ENCODE results near the gene DMWD.
"Not testable (repeated sequence)": the region's sequence is repeated elsewhere in the genome, so short reads cannot be mapped to it uniquely, and the experiment has no call there.

DMWD gene

DNA sequence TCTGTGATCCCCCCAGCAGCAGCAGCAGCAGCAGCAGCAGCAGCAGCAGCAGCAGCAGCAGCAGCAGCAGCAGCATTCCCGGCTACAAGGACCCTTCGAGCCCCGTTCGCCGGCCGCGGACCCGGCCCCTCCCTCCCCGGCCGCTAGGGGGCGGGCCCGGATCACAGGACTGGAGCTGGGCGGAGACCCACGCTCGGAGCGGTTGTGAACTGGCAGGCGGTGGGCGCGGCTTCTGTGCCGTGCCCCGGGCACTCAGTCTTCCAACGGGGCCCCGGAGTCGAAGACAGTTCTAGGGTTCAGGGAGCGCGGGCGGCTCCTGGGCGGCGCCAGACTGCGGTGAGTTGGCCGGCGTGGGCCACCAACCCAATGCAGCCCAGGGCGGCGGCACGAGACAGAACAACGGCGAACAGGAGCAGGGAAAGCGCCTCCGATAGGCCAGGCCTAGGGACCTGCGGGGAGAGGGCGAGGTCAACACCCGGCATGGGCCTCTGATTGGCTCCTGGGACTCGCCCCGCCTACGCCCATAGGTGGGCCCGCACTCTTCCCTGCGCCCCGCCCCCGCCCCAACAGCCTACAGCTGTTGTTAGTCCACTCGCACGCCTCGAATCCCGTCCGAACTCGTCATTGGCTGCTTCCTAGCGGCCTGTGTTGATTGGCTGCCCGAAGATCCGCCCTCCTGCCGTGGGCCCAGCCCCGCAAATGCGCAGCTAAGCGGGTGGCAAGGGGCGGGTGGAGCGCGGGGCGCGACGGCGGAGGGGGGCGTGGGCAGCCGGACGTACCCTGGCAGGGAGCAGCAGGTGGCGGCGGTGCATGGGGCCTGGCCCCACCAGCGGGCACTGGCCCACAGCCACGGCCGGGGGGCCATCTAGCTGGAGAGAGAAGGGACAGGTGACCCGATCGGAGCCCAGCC, 22.2 kb downstream of the DMWD start:
- peak; percentile 96 for DNase-seq (ENCODE audit: low spot score)

DNA sequence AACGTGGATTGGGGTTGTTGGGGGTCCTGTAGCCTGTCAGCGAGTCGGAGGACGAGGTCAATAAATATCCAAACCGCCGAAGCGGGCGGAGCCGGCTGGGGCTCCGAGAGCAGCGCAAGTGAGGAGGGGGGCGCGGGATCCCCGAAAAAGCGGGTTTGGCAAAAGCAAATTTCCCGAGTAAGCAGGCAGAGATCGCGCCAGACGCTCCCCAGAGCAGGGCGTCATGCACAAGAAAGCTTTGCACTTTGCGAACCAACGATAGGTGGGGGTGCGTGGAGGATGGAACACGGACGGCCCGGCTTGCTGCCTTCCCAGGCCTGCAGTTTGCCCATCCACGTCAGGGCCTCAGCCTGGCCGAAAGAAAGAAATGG, 22.8 kb downstream of the DMWD start:
- peak; percentile 67 for DNase-seq (ENCODE audit: low spot score)

DNA sequence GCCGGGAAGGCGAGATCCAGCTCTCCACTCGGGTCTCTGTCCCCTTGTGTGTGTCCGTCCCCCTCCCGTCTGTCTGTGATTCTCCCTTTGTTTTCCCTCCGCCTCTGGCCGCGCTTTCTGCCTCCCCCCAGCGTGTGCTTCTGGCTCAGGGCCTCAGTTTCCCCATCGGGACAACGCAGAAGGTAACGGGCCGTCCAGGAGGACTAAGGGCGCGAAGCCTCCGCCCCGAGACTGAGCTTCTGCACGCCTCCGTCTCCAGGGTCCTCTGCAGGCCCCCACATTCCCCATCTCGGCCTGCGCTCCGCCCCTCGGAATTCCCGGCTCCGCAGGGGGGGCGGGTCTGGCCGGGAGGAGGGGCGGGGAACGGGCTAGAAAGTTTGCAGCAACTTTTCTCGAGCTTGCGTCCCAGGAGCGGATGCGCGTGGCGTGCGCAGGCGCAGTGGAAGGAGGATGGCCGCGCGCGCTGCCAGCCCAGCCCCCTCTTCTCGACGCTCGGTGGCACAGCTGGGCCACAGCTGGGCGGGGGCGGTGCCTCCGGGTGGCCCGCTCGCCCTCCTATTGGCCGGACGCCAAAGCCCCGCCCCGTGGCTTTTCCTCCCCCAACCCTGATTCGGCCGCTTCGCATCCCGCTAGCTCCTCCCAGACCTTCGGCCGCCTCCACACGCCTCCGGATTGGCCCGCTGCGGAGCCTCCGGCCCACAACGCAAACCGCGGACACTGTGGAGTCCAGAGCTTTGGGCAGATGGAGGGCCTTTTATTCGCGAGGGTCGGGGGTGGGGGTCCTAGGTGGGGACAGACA, 23.5 kb downstream of the DMWD start, which contains the start of gene SIX5:
Gene SIX5, minus strand, starts transcription at position 269 of the 799 bp plus-strand sequence. CDS start 408 bp downstream, outside the sequence.
- peak; percentile 95 for DNase-seq (ENCODE audit: low spot score)

DNA sequence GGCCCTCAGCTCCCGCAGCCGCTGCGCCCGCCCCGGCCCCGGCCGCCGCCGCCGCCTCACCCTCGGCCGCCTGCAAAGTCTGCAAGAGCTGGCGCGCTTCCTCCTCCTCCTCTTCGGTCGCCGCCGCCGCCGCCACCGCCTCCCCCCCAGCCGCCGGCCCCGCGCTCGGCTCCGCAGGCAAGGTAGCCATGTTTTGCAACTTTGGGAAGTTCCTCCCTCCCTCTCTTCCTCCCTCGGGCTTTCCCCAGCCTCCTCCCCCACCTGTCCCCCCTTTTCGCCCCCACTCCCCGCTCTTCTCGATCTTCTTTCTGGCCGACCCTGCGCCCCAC, 24.0 kb downstream of the DMWD start:
- no peak for DNase-seq (ENCODE audit: low spot score)

DNA sequence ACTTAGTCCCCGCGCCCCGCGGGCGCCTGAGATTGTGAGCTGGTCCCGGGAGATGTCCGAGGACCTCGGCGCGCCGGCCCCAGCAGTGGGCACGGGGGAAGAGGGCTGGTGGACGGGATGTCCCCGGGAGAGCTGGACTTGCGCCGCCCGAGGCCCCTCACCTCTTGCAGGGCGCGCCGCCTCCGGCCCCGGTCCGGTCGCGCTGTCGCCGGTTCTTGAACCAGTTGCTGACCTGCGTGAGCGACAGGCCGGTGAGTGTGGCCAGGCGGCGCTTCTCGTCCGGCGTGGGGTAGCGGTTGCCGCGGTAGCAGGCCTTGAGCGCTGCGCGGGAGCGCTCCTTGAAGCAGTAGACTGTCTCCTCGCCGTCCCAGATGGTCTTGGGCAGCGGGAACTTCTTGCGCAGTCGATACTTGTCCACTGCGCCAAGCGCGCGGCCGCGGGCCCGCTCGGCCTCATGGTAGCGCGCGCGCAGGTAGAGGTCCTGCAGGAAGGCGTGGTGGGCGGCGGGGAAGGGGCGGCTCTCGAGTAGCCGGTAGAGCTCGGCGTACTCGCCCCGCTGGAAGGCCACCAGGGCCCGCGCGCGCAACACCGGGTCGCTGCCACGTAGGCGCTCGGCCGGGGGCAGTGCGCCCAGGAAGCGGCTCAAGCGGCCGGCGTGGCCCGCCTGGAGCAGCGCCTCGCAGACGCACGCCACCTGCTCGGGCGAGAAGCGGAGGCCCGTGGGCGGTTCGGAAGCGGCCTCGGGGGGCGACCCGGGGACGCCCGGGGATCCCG, 24.6 kb downstream of the DMWD start:
- no peak for DNase-seq (ENCODE audit: low spot score)

DNA sequence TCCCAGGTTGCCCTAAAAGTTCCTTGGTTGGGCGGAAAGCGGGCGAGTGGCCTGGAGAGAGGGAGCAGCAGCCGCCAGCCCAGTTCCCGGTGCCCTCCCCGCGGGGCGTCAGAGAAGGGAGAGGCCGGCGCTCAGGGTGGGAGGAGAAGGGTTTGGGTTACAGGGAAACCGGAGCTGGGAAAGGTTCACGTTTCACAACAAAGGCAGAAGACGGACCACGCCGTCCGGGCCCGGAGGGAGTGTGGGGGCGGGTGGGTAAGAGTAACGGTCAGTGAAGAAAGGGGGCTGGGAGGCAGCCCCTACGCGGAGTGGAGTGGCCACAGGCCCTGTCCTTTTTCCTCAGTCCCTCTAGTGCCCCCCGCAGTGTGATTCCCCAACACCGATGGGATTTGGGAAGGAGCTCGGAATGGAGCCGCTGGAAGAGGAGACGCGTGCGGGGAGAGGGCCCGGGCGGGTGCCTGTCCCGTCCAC, 25.2 kb downstream of the DMWD start:
- no peak for DNase-seq (ENCODE audit: low spot score)

DNA sequence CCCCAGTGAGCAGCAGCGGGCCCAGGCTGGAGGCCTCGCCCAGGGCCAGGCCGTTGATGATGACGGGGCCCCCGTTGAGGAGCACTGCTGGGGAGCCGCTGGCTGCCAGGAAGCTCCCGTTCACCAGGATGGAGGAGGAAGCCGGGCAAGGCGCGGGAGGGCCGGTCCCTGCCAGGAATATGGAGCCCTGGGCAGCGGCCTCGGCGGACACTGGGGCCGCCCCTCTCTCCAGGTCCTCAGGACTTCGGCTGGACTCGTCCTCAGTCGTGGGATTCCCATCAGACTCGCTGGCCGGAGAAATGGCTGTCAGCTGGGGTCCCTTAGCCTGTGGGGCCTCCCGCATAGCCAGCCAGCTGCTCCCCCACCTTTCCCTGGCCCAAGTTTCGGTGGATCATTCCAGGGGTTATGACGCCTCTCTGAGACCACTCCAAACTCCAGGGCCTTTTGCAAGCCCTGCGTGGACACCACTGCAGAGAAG, 25.7 kb downstream of the DMWD start:
- DNase-seq (ENCODE audit: low spot score), result no peak

DNA sequence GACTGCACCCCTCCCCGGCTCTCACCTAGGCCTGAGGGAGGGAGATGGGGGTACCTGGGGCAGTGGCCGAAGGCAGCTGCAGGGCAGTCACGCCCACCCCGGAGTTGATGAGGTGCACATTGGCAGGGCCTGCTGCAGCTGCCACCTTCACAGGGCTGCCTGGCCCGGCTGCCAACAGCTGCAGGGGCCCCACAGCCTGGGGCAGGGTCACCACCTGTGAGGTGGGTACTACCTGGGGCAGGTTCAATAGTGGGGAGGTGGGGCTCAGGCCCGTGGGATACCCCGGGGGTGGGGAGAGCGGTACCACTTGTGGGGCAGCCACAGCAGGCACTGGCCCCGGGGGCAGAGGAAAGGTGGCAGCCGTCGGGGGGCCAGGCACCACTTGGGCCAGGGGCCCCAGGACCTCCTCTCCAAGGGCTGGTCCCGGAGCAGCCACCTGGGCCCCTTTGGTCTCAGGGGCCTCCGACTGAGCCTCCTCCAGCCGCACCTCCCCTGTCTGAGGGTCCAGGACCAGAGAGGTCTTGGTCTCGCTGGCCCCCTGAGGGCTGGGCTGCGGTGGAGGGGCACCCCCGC, 26.3 kb downstream of the DMWD start:
- DNase-seq (ENCODE audit: low spot score), result no peak

DNA sequence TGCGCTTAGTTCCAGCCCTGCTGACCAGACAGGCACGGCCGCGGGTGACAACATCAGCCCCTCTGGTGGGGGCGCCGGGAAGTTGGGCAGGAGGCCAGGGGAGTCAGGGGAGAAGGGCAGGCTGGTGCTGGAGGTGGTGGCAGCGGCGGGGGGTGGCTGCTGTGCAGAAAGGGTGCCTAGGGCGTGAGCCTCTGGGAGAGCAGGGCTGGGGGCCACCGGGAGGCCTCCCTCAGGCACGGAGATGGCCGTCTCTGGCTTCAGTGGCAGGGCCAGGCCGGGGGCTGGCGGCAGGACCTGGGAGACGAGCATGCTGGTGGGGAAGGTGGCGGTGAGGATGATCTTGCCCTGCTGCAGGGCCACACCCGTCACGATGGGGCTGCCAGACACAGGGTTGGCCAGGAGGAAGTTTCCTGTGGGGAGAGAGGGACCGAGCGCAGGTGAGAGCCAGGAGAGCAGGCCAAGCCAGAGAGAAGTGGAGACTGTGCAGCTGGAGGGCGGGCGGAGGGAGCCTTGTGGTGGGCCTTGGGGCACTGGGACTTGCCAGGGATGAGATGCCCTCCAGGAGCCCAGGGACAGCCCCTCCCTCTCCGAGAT, 26.8 kb downstream of the DMWD start:
- DNase-seq (ENCODE audit: low spot score), result no peak

DNA sequence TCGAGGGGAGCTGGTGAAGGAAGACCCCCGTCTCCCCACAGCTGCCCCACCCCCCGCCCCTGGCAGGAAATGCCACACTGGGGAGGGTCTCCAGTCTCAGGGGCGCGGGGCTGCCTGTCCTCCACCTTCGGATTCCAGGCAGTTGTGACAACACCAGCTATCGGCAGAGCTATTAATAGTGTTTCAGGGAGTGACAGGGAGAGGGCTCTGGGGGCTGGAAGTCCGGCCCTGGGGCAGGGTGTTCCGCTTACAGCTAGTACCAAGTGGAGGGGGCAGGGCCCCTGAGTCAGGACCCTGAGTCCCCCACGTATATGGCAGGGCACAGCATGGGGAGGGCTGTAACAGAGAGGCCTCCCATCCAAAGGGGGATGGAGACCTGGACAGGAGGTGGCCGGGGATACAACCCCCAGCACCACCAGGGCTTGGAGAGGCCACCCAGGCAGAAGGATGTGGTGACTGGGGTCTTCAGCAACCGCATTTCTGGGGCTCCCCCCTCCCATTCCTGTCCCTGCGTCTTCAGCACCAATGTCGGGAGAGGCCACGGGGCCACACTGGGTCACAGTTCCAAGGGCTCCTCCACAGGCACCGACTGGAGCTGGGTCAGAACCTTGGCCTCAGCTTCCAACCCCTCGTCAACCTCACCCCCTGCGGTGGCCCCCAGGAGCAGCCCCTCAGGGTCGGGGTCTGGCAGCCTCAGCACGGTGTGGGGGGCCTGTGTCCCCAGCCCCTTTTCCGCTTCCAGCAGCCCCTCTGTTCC, 27.5 kb downstream of the DMWD start:
- DNase-seq (ENCODE audit: low spot score), result no peak

DNA sequence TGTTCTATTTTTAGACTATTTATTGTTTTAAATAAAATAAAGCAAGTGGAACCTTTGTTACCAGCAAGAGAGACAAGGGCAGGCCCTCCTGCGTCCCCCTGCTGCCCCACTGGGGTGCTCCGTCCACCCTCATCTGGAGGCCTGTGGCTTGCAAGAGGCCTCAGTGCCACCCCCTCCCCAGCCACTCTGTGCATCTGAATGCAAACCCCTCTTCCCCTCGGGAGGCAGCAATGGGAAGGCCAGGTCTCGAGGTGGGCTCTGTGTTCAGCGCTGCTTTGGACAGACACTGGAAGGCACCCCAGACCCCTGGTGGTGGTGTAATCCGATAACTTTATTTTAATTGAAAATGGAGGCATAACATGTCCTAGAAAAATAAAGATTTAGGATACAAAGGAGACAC, 28.2 kb downstream of the DMWD start:
- no peak for DNase-seq (ENCODE audit: low spot score)

DNA sequence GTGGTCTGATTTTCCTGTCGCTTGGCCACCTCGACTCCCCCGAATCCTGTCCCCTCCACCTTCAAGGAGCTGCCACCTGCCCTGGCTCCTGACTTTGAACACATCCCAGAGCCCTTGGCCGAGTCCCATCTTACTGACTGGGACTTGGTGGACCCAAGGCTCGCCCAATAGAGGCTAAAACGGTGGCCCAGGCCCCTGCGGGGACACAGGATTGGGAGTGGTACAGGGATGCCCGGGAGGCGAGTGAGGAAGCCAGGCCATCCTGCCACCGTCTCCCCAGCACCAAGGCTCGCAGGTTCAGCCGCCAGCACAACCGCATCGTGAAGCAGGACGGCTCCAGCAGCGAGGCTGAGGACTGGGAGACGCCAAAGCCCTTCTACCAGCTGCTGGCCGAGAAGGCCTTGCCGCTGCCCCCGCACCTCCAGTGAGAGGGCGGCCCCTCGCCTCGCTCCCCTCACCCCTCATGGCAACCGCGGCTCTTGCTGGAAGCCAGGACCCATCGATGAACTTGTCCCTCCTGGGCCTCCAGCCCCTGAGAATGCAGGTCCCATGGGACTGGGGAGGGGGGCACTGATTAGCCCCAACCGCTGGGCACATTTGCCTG, 28.9 kb downstream of the DMWD start:
- no peak for DNase-seq (ENCODE audit: low spot score)

DNA sequence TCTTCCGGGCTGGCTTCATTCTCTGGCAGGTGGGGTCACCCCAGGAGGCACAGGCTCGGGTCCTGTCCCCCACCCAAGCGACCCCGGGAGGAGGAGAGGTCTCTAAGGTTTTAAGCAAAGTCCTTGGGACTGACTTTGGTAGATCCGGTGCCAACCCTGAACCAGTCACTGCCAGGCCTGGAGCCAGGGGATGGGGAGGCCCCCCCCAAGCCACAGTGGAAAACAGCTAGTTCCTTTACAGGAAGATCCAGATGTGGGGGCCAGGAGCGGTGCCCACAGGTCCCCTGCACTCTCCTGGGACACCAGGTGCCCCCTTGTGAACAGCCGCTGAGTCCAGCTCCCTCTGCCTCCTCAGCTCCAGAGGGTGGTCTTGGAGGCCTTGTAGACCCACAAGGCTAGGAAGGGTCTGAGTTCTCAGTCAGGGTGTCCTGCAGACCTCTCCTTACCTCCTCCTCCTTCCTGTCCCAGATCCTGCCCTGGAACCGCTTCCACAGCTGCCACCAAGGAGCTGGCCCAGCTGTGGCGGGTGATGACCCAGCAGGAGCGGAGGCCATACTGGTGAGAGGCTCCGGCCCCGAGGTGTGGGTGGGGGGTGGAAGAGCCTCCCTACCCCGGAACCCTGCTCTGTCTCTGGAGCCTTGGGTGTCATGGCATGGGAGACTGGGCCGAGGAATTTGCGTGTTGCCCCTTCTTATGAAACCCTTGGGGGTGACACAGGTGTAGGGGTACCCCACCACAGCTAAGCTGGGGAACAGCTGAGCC, 29.6 kb downstream of the DMWD start:
- no peak for DNase-seq (ENCODE audit: low spot score)

DNA sequence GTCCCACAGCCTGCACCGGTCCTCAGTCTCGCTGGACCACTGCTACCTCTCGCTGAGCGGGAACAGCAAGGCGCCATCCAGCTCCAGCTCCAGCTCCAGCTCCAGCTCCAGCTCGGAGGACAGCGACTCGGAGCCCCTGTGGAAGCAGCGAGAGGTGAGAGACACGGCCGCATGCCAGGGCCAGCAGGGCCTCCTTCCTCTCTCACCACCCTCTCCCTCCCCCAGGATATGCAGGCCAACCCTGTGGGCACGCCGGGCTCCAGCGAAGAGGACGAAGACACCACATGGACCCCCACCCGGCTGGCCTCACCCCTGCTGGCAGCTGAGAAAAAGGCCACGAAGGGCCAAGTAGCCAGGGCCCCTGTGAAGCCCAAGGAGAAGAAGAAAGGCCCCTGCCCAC, 30.9 kb downstream of the DMWD start:
- DNase-seq (ENCODE audit: low spot score), result no peak

DNA sequence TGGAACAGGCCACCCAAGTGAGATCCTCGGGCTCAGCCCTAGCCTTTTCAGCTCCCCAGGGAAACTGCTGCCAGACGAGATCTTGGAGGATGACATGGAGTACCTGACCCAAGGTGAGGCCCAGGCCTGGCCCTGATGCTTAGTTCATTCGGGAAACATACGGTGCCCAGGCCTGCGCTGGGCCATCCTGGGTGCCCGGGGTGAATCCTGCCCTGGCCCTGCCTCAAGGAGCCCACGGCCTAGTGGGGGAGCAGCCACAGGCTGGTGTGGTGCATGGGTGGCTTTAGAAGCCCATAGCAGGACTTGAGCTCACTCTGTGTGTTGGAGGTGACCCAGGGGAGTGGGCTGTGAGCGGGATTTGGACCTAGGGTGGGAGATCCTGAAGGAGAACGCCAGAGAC, 33.7 kb downstream of the DMWD start:
- DNase-seq (ENCODE audit: low spot score), result no peak

DNA sequence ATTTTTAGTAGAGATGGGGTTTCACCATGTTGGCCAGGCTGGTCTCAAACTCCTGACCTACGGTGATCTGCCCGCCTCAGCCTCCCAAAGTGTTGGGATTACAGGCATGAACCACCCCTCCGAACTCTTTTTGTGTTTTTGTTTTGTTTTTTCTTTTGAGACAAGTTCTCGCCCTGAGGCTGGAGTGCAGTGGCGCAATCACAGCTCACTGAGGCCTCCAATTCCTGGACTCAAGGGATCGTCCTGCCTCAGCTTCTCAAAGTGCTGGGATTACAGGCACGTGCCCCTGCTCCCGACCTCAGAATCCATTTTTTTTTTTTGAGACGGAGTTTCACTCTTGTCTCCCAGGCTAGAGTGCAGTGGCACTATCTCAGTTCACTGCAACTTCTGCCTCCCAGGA, 35.0 kb downstream of the DMWD start:
- no peak for DNase-seq (ENCODE audit: low spot score)

DNA sequence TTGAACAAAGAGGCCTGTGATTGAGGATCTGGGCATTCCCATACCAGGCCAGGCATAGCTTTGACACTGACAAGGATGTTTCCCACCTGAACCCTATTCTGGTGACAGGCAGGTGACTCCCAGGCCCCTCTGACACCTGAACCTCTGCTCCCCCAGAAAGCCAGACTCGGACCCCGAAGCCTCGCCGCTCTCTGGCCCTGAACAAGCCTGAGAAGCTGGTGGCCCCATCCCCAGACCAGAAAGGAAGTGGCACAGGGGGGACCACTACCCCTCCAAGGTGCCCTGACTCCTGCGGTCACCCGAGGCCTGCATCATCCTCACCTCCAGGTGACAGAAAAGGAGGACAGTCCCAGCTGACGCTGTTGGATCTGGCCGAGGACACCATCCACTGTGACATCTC, 38.3 kb downstream of the DMWD start:
- DNase-seq (ENCODE audit: low spot score), result no peak

DNA sequence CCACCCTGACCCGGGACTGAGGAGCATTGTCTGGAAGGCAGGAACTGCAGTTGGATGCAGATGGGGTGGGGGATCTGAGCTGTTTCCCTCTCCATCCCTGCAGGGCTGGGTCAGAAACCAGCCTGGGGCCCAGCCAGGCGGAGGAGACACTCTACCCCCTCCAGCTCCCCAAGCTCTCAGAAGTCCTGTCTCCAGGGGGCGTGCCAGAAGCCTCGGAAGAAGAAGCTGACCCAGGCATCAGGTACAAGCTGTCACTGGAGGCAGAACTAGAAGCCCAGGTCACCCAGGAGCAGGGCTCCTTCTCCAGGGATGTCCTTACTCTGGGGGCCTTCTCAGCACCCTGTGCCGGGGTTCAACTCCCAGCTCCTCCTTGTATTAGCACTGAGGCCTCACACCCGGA, 39.1 kb downstream of the DMWD start:
- no peak for DNase-seq (ENCODE audit: low spot score)

DNA sequence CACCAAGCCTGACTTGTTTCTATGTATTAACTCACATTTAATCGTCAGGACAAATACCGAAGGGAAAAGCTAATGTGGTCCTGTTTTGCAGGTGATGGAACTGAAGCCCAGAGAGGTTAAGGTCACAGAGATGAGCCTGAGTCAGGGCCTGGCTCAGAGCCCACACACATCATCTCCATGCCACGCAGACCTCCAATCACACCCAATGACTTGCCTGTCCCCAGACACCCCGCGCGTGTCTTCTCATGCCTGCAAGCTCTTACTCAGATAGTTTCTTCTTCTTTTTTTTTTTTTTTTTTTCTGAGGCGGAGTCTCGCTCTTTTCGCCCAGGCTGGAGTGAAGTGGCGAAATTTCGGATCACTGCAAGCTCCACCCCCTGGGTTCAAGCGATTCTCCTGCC, 40.0 kb downstream of the DMWD start:
- no peak for DNase-seq (ENCODE audit: low spot score)

DNA sequence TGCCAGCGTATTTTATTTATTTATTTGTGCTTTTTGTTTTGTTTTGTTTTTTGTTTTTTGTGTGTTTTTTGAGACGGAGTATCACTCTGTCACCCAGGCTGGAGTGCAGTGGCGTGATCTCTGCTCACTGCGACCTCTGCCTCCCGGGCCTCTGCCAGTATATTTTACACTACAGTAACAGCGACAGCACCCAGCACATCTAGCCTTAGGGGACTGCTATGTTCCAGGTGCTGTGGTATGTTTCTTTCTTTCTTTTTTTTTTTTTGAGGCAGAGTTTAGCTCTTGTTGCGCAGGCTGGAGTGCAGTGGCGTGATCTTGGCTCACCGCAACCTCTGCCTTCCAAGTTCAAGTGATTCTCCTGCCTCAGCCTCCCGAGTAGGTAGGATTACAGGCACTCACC, 41.2 kb downstream of the DMWD start:
- not testable (repeated sequence) for DNase-seq (ENCODE audit: low spot score)

Measured in Ammon's horn (tissue), 1 donor.